ENCODE data around the gene TYMP. TPM values are rescaled to one million over a fixed set of nuclear protein-coding genes. Genes with fewer than 3 reads are reported as not detected.

Gene TYMP, protein sequence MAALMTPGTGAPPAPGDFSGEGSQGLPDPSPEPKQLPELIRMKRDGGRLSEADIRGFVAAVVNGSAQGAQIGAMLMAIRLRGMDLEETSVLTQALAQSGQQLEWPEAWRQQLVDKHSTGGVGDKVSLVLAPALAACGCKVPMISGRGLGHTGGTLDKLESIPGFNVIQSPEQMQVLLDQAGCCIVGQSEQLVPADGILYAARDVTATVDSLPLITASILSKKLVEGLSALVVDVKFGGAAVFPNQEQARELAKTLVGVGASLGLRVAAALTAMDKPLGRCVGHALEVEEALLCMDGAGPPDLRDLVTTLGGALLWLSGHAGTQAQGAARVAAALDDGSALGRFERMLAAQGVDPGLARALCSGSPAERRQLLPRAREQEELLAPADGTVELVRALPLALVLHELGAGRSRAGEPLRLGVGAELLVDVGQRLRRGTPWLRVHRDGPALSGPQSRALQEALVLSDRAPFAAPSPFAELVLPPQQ
- 11.7 to 19.2 TPM (median 17.9 TPM) in 5 replicates for total RNA-seq (2022; extraction: Qiagen RNA extraction)

DNA sequence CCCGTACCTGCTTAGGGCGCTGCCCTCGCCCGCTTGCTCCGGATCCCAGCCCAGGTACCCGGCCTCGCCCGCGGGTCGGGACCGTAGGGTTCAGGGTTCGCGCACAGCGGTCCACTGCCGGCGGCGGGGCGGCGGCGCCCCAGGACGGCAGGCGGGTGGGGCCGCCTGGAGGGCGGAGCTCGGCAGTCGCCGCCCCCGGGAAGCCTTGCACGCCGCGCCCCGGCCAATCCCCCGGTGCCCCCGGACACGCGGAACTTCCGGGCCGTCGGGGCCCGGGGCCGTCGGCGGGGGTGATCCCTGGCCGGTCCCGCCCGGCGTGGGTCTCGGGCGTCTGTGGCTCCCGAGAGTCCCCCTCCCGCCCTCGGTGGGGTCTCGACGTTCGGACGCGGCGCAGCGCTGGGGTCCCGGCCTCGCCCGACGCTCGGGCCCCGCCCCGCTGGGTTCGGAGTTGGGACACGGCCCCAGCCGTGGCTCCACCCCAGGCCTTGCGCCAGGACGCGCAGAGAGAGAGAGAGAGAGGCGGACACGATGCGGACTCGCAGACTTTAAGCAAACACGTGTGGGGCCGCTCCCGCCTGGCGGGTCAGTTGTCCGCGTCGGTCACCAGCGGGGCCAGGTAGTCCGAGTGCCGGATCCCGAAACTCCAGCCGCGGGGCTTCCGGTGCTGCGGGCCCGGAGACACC lies at the start of gene TYMP:
TSS of gene TYMP (minus strand) at position 116 of the 683 bp plus-strand sequence. CDS start 303 bp downstream, outside the sequence.

DNA sequence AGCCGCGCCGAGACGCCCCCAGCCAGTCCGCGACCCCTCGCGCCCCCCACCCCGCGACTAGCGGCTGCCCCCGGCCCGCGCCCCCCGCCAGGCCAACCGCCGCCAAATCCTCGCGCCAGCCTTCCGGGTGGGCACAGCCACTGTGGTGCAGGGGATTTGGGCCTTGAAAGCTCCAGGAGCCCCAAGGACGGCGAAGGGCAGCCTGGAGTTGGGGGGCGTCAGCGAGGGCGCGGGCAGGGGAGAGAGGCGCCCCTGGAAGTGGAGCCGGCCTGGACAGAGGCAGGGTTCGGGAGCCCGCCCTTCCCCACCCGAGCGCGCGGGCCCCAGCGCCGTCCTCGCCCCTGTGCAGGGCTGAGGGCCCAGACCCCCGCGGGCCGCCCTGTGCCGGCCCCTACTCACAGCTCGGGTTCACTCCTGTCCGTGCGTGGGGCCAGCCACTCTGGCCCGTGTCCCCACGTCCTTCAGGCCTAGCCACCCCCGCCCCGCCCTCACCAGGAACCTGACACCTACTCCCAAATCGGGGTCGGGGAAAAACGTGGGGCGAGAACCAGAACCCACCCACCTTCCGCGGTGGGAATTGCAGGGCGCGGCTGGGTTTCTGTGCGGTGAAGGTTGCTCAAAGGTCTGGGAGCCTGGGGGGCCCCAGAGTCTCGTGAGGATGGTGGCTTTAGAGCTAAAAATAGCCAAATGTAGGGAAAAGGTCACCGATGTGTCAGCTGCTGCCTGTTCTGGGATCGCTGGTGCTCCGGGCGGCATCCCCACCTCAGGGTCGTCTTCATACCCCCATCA lies 48.4 kb upstream of the TYMP start, which contains the start of gene CPT1B:
TSS of gene CPT1B (minus strand) at position 441 of the 789 bp plus-strand sequence. CDS start 512 bp downstream, outside the sequence.

DNA sequence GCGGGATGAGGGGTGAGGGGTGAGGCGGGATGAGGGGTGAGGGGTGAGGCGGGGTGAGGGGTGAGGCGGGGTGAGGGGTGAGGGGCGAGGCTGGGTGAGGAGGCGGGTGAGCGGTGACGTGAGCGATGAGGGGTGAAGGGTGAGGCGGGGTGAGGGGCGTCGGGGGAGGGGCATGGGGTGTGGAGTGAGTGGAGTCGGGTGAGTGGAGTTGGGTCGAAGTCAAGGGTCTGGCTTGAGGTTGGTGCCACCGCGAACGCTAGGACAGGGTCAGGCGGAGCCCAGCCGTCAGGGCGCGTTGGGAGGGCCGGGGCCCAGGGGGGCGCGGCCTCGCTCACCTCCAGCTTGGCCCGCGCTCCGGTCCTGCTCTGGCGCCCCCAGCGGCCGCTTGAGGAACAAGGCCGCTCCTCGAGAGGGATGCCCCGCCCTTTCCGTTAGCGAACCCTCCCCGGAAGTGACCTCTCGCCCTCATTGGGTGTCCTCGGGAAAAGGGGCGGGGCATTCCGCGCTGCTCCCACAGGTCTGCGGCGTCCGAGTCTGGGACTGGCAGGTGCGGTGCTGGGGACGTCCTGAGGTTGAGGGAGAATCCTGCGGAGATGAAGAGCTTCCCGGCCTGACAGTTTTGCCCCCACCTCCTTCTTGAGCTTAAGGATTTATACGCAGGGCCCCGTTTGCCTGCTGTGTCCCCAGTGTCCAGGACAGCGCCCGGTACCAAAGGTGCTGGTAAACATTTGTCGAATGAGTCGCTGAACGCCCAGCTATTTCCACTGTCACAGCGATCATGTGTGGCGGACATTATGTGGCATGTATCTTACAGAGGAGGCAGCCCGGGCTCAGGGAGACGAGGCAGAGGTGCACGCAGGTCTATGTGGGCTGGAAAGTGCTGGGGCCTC lies 33.0 kb upstream of the TYMP start, which contains the start of gene SYCE3:
TSS of gene SYCE3 (minus strand) at position 397 of the 890 bp plus-strand sequence. CDS start 6,514 bp downstream, outside the sequence.

DNA sequence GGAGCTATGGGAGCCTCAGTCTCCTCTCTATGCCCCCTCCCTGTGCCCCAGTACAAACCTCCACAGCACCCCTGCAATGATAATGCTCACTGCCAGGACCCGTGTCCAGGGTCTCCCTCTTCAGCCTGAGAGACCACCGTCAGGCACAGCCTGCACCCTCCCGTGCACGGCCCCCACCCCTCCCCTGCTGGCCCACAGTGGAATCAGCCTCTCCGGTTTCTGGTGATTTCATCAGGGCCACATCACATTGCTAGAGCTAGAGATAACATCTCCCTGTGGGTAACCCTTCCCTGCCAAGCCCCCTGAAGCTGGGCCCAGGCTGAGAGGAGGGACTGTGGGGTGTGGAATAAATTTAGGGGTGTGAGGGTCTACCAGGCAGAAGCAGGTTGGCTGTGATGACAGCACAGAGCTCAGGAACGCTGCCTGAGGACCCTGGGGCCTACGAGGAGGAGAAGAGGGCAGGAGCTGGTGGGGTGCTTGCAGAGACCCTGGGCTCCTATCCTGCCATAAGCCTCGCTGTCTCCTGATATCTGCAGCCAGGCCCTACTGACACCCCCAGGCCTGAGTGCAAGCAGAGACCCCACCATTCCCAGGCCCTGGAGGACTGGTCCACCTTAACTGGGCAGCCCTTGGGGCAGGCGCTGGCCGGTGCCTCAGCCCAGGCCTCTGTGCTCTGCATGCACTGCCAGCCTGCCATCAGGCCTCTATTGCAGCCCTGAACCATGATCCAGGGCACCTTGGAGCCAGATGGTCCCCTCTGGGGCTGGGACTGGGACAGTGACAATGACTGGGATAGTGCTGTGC lies 15.9 kb upstream of the TYMP start, which contains the start of gene KLHDC7B:
TSS of gene KLHDC7B (plus strand) at position 378 of the 804 bp plus-strand sequence. CDS start at position 723, 345 bp downstream.

DNA sequence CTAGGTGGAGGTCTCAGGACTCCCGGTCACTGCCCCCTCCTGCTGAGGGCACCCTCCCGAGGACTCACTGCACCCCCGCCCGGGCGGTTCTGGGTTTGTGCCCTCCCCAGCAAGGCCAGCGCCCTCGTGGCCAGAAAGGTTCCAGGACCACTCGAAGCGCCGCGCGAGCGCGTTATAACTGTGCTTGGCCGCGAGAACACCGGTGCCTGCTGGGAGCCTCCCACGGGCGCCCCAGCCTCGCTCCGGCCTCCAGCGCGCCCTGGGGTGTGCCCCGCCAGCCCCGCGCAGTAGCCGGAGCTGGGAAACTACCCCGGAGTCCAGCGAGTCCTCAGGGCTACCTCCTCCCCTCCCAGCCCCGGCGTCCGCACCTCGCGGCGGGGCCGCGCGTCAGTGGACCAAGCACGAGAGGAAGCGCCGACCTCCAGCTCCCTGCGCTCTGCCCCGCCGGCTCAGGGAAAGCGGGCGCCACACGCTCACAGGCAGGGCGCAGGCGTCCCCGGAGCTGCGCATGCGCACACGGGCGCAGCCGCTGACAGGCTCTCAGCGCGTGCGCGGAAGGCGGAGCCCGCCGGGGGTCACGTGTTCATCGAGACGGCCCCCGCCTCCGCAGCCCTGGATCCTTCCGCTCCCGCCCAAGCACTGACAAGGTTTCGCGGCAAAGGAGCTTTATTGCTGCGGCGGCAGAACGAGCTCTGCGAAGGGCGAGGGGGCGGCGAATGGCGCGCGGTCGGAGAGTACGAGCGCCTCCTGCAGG lies 4.5 kb downstream of the TYMP start, which contains the start of gene SCO2:
TSS of gene SCO2 (minus strand) at position 495 of the 754 bp plus-strand sequence. CDS start 1,187 bp downstream, outside the sequence.

DNA sequence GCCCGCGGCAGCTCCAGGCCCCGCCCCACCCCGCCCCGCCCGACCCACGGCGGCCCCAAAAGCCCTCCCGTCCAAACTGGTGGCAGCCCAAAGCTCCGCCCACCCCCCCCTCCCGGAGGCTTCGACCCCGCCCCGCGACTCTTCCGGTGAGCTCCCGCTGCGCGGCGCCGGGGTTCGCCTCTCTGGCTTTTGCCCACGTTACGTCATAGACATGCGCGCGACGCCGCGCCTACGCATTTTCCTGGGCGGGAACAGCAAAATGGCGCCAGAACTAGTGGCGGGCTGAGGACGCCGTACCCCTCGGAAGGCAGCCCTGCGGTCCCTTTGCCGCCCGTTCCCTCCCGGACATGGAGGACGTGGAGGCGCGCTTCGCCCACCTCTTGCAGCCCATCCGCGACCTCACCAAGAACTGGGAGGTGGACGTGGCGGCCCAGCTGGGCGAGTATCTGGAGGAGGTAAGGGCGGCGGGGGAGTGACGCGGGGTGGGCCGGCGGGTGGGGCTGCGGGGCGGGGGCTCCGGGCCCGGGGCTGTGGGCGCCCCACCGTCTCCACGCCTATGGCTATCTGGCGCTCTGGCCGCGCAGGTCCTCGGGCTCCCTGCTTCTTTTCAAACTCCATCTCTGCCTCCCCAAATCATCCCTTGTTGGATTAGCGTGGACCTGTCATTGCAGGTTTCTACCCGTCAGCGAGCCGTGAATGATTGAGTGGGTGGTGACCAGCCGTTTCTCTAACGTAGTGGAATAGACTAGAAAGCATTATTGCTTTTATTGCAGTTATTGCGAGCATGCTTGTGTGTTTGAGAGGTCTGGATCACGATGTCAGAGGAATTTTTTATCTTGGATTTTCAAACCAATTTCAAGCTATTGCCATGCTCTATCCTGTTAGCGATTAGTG lies 21.6 kb downstream of the TYMP start, which contains the start of gene NCAPH2:
TSS of gene NCAPH2 (plus strand) at position 234 of the 894 bp plus-strand sequence. CDS start at position 348, 114 bp downstream.

DNA sequence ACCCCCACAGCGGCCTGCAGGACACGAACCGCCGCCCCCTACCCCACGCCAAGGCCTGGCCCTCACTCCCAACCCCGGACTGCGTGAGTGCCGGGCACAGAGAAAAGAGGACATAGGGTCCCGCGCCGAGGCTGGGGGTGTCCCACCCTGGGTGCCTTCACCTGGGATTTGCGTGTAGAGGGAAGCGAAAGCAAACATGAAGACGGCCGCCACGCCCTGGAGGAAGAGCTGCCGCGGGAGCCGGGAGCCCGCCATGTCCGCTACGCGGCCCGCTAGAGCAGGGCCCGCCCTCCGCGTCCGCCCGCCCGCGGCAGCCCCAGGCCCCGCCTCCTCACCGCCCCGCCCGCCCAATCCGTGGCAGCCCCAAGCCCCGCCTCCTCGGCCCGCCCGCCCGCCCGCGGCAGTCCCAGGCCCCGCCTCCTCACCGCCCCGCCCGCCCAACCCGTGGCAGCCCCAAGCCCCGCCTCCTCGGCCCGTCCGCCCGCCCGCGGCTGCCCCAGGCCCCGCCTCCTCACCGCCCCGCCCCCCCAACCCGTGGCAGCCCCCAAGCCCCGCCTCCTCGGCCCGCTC lies 22.3 kb downstream of the TYMP start, which contains the start of gene LMF2:
TSS of gene LMF2 (minus strand) at position 282 of the 570 bp plus-strand sequence. CDS start at position 255, 27 bp downstream.

DNA sequence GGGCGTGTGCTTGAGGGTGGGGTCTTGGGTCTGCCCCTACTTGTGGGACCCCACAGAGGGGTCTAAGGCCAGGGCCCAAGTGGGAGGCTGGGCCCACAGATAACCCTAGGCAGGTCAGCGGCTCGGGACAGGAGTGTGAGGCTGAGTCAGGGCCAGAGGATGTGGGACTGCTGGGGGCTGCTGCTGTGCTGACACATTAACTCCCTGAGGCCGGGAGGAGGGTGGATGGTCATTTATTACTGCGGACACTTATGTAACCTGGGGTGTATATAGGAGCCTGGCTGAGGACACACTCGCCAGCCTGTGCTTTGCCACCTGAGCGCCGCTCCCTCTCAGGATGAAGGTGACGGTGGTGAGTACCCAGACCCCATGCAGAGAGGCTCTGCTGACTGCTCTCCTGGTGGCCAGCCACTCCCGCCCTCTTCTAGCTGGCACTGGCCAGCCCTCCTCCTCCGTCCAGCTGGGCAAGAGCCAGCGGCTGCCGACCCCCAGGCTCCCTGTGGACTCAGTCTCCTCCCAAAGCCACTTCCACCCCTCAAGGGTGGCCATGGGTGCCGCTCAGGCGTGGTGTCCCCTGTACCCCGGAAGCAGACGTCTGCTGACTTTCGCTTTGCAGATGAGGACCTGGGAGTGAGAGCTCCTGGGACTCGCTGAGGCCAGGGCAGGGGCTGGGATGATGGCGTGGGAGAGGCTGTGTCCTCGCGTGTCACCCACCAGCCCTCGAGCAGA lies 43.1 kb downstream of the TYMP start, which contains the start of gene MIOX:
TSS of gene MIOX (plus strand) at position 299 of the 729 bp plus-strand sequence. CDS start at position 338, 39 bp downstream.

DNA sequence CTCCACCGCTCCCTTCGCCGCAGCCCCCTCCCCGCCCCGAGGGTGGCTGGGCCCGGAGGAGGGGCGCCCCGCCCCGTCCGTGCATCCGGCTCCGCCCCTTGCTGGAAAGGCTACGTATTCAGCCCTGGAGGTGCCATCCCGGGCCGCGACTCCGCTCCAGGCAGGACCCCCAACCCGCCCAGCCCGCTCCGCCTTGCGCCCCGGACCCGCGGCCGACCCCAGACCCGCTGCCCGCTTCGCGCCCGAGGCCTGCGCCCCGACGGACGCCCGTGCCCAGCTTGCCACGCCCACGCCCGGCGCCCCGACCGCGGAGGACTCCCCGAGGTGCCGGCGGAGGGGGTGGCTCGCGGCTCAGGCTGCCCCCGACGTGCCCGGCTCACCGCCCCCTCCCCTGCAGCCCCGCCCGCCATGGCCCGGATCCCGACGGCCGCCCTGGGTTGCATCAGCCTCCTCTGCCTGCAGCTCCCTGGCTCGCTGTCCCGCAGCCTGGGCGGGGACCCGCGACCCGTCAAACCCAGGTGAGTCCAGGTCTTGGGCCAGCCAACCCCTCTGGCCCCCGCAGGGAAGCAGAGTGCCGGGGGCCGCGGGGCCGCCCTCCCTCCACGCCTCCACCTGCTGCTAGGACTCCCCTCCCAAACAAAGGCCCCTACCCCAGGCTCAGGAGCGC lies 48.2 kb downstream of the TYMP start, which contains the start of gene ADM2:
TSS of gene ADM2 (plus strand) at position 104 of the 667 bp plus-strand sequence. CDS start at position 409, 305 bp downstream.

Other genes starting within 250 kb of the TYMP start
- 93.5 to 117 TPM (median 111 TPM) in 5 replicates for gene PLXNB2, start 222.4 kb downstream of the TYMP start, total RNA-seq (2022; extraction: Qiagen RNA extraction)
- 2.4 to 3.6 TPM (median 3.2 TPM) in 5 replicates for gene DENND6B, start 203.0 kb downstream of the TYMP start, total RNA-seq (2022; extraction: Qiagen RNA extraction)
- 9.9 to 13.3 TPM (median 12.8 TPM) in 5 replicates for gene PPP6R2, start 186.7 kb downstream of the TYMP start, total RNA-seq (2022; extraction: Qiagen RNA extraction)
- gene SBF1, start 55.0 kb downstream of the TYMP start, total RNA-seq (2022; extraction: Qiagen RNA extraction): 19.2 to 26.3 TPM (median 23.1 TPM) in 5 replicates
- gene ADM2, start 48.5 kb downstream of the TYMP start, total RNA-seq (2022; extraction: Qiagen RNA extraction): 0.41 to 0.63 TPM (median 0.57 TPM) in 5 replicates
- 0.05 TPM in 1 of 5 replicates, not detected in the others for gene MIOX, start 43.2 kb downstream of the TYMP start, total RNA-seq (2022; extraction: Qiagen RNA extraction)
- 33.6 to 51.5 TPM (median 49.9 TPM) in 5 replicates for gene LMF2, start 22.3 kb downstream of the TYMP start, total RNA-seq (2022; extraction: Qiagen RNA extraction)
- 33.5 to 38.4 TPM (median 36.8 TPM) in 5 replicates for gene NCAPH2, start 21.8 kb downstream of the TYMP start, total RNA-seq (2022; extraction: Qiagen RNA extraction)
- gene SCO2, start 4.4 kb downstream of the TYMP start, total RNA-seq (2022; extraction: Qiagen RNA extraction): 3.2 to 9.1 TPM (median 4.7 TPM) in 5 replicates
- 0.02 to 0.03 TPM (median 0.03 TPM) in 3 of 5 replicates, not detected in the others for gene KLHDC7B, start 15.9 kb upstream of the TYMP start, total RNA-seq (2022; extraction: Qiagen RNA extraction)
- gene SYCE3, start 32.9 kb upstream of the TYMP start, total RNA-seq (2022; extraction: Qiagen RNA extraction): 0.22 to 0.37 TPM (median 0.29 TPM) in 3 of 5 replicates, not detected in the others
- 5.8 to 14.7 TPM (median 12.1 TPM) in 5 replicates for gene CPT1B, start 48.4 kb upstream of the TYMP start, total RNA-seq (2022; extraction: Qiagen RNA extraction)
- 11.6 to 20.4 TPM (median 17.8 TPM) in 5 replicates for gene CHKB, start 52.8 kb upstream of the TYMP start, total RNA-seq (2022; extraction: Qiagen RNA extraction)
- 2.6 to 3.9 TPM (median 3.8 TPM) in 5 replicates for gene MAPK8IP2, start 70.8 kb upstream of the TYMP start, total RNA-seq (2022; extraction: Qiagen RNA extraction)
- gene ARSA, start 98.1 kb upstream of the TYMP start, total RNA-seq (2022; extraction: Qiagen RNA extraction): 17.0 to 26.1 TPM (median 22.2 TPM) in 5 replicates
- 3.1 to 5.4 TPM (median 4.4 TPM) in 5 replicates for gene SHANK3, start 142.8 kb upstream of the TYMP start, total RNA-seq (2022; extraction: Qiagen RNA extraction)
- gene ACR, start 208.2 kb upstream of the TYMP start, total RNA-seq (2022; extraction: Qiagen RNA extraction): 0.06 to 0.08 TPM in 2 of 5 replicates, not detected in the others

All from A549 treated with AZD2906 at 1 μM for 4 hours (cell line).